ENCODE measurements around the gene VPS9D1.
A peak's percentile ranks its signal among the peaks of the same experiment; 100 is the strongest.

The VPS9D1 gene, protein sequence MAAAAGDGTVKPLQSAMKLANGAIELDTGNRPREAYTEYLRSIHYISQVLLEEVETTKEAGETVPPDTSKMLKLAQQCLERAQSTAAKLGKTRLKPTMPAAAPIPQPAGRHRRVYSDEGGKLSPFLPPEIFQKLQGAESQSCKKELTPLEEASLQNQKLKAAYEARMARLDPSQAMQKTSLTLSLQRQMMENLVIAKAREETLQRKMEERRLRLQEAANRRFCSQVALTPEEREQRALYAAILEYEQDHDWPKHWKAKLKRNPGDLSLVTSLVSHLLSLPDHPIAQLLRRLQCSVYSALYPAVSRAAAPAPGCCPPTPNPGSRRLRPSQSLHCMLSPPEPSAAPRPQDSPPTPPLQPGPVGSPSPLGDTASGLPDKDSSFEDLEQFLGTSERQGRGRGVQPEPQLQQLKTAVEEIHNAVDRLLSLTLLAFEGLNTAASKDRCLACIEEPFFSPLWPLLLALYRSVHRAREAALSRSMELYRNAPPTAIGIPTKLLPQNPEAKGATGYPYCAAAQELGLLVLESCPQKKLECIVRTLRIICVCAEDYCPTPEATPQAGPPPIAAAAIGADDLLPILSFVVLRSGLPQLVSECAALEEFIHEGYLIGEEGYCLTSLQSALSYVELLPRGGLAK

GRCh38 chr16:89720813-89721545, at the start of gene VPS9D1, which contains the start of gene ZNF276:
VPS9D1 (minus strand) TSS chr16:89720898; CDS start chr16:89720861, 37 bp downstream.
ZNF276 (plus strand) TSS chr16:89721537; CDS start chr16:89721641, 104 bp downstream.
- DNase-seq (ENCODE audit: low read depth in 1 of 2, low spot score in 1 of 2) = peak; percentile 73 to 83

DNA sequence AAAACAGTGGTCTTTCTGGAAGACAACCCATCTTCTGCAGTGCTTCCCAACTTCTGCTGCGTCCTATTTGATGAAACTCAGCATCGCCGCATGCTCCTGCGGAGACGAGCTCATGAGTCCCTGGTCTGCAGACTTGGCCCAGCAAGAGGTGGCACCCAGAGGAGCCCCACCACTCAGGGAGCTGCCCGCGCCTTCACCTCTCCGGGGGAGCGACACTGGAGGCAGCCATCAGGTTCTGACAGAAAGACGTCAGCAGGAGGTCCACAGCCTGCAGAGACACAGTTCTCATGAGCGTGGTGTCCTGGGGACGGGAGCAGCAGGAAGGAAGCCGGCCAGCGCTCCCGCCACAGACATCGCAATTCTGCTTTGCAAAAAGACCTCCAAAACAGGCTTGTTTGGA, 49.7 kb upstream of the VPS9D1 start:
- DNase-seq (ENCODE audit: low read depth in 1 of 2, low spot score in 1 of 2) = no peak

DNA sequence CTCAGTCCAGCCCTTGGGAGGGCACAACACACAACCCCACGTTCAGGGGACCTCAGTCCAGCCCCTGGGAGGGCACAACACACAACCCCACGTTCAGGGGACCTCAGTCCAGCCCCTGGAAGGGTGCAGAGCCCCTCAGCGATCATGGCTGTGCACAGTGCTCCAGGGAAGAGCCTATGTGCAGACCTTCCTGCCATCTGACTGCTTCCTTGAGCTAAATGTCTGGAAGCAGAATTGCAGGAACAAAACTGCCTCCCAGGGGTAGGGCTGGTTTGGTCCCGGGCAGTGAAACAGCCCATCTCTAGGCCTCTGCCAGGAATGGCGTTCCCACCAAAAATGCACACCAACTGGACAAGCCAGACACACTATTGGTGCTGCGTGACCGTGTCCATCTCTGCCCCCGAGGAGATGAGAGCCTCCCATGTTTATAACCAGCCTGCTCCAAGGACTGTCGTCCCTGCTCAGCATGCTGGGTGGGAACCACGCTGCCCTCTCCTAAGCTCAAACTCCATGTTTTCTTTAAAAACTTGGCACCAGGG, 44.7 kb upstream of the VPS9D1 start:
- DNase-seq (ENCODE audit: low read depth in 1 of 2, low spot score in 1 of 2) = no peak

GRCh38 chr16:89764711-89765201, 44.1 kb upstream of the VPS9D1 start:
- no peak for DNase-seq (ENCODE audit: low read depth in 1 of 2, low spot score in 1 of 2)

DNA sequence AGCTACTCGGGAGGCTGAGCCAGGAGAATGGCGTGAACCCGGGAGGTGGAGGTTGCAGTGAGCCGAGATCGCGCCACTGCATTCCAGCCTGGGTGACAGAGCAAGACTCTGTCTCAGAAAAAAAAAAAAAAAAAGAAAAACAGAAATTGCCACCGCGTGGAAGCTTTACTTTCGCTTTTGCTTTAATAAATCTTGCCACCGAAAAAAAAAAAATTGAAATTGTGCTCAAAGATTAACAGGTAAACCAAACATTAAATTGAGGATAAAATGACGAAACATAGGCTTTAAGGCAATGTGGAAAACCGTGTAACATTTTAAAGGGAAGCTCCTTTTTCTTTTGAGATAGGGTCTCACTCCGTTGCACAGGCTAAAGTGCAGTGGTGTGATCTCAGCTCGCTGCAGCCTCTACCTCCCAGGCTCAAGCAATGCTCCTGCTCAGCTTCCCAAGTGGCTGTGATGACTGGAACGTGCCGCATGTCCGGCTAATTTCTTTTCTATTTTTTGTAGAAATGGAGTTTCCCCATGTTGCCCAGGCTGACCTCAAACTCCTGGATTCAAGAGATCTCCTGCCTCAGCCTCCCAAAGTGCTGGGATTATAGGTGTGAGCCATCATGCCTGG, 40.7 kb upstream of the VPS9D1 start:
- DNase-seq (ENCODE audit: low read depth in 1 of 2, low spot score in 1 of 2) = no peak

- no peak for DNase-seq (ENCODE audit: low read depth in 1 of 2, low spot score in 1 of 2)
Observed at GRCh38 chr16:89759746-89760340, 39.1 kb upstream of the VPS9D1 start.

GRCh38 chr16:89749637-89750036, 28.9 kb upstream of the VPS9D1 start:
- no peak for DNase-seq (ENCODE audit: low read depth in 1 of 2, low spot score in 1 of 2)

- DNase-seq (ENCODE audit: low read depth in 1 of 2, low spot score in 1 of 2) = no peak
Observed at GRCh38 chr16:89748921-89749320, 28.2 kb upstream of the VPS9D1 start.

- DNase-seq (ENCODE audit: low read depth in 1 of 2, low spot score in 1 of 2) = no peak
Observed at GRCh38 chr16:89748076-89748475, 27.4 kb upstream of the VPS9D1 start.

- DNase-seq (ENCODE audit: low read depth in 1 of 2, low spot score in 1 of 2) = no peak
Observed at GRCh38 chr16:89746043-89746442, 25.3 kb upstream of the VPS9D1 start.

GRCh38 chr16:89744813-89745212, 24.1 kb upstream of the VPS9D1 start:
- no peak for DNase-seq (ENCODE audit: low read depth in 1 of 2, low spot score in 1 of 2)

GRCh38 chr16:89742948-89743347, 22.2 kb upstream of the VPS9D1 start:
- DNase-seq (ENCODE audit: low read depth in 1 of 2, low spot score in 1 of 2) = no peak

DNA sequence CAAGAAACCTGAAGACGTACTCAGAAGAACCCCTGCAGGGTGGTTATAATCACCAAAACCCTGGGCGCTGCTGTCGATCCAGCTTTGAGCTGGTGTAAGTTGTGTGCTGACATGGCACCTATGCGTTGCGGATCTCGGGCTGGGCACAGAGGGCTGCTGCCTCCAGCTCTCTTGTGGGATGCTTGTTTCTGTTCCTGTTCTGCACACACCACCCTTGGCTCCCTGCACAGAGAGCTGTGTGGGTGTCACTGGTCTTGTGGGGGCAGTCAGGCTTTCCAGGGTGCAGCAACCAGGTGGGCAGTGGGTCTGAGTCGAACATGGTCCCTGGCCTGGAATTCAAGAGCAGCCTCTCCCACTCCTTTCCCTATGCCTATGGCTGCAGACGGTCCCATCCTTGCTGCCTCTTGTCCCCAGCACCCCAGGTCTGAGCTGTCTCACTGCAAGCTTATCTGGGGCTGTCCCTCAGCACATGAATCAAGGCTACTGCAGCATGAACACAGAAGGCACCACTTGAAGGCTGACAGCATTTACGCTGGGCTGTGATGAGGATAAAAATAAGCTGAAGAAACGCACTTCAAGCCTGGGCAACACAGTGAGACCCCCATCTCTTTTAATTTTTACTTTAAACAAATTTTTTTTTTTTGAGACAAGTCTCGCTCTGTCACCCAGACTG, 20.8 kb upstream of the VPS9D1 start:
- no peak for DNase-seq (ENCODE audit: low read depth in 1 of 2, low spot score in 1 of 2)

DNA sequence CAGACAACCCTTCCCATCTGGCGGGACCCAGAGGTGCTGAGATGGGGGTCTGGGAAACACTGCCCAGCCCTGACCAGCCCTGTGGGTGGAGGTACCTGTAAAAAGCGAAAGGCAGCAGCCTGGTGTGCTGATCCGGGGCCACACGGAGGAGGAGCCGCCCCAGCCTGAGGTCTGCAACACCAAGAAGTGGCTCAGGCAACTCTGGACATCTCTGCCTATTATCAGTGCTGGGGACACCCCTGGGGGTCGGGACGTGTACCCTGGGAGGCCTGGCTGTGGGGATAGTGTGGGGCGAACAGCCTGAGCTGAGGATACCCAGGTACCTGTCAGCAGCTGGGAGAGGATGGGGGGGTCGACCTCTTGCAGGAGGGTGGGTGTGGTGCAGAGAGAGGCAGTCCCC, 18.7 kb upstream of the VPS9D1 start:
- no peak for DNase-seq (ENCODE audit: low read depth in 1 of 2, low spot score in 1 of 2)

- DNase-seq (ENCODE audit: low read depth in 1 of 2, low spot score in 1 of 2) = no peak
Observed at GRCh38 chr16:89738538-89739317, 18.0 kb upstream of the VPS9D1 start.

DNA sequence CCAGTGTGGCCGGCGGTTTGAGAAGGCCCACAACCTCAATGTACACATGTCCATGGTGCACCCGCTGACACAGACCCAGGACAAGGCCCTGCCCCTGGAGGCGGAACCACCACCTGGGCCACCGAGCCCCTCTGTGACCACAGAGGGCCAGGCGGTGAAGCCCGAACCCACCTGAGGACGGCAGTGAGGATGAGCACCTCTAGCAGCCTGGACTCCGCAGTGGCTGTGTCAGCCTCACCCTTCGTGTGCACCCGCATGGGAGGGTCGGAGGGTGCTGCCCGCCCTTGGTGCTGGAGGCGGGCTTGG, 17.3 kb upstream of the VPS9D1 start:
- no peak for DNase-seq (ENCODE audit: low read depth in 1 of 2, low spot score in 1 of 2)

DNA sequence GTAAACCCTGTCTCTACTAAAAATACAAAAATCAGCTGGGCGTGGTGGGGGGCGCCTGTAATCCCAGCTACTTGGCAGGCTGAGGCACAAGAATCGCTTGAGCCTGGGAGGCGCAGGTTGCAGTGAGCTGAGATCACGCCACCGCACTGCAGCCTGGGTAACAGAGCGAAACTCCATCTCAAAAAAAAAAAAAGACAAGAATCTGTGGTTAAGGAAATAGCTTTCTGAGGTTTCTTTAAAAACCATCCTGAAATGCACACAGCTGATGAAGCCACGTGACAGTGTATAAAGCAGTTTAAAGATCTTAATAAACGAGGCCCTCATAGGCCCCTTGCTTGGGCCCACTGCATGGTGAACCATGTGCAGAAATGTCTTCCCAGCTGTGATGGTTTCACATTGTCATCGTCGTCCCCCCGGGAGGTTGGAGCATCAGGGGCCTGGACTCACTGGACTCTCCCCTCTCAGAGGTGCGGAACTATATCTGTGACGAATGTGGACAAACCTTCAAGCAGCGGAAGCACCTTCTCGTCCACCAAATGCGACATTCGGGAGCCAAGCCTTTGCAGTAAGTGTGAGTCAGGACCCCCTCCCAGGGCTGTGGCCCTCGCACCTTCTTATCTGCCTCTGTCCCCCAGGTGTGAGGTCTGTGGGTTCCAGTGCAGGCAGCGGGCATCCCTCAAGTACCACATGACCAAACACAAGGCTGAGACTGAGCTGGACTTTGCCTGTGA, 16.8 kb upstream of the VPS9D1 start:
- DNase-seq (ENCODE audit: low read depth in 1 of 2, low spot score in 1 of 2) = no peak

DNA sequence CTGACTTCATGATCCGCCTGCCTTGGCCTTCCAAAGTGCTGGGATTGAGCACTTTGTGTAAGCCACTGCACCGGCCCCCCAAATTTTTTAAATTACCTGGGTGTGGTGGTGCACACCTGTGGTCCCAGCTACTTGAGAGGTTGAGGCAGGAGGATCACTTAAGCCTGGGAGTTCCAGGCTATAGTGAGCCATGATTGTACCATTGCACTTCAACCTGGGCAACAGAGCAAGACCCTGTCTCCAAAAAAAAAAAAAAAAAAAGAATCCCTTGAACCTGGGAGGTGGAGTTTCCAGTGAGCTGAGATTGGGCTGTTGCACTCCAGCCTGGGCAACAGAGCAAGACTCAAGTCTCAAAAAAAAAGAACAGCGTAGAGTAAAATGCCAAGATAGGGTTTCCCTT, 15.9 kb upstream of the VPS9D1 start:
- DNase-seq (ENCODE audit: low read depth in 1 of 2, low spot score in 1 of 2) = no peak

DNA sequence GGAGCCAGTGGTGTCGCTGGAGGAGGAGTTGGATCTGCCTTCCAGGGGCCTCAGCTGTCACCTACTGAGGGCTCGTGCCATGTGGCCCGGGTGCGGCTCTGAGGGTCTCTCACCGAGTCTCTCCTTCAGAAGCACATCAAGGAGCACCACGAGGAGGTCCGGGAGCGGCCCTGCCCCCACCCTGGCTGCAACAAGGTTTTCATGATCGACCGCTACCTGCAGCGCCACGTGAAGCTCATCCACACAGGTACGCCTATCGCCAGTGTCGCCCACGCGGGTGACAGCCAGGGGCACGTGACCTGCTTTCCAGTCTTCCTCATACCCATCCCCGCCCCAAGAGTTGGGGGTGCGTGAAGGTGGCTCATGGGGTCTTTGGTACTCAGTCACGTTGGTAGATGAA, 13.1 kb upstream of the VPS9D1 start:
- DNase-seq (ENCODE audit: low read depth in 1 of 2, low spot score in 1 of 2) = no peak
